ENCODE data around the gene TST. TPM values are rescaled to one million over a fixed set of nuclear protein-coding genes. Genes with fewer than 3 reads are reported as not detected.

TST gene
- total RNA-seq, 1 donor, result 17.1 TPM

GRCh38 chr22:37063431-37064420, 44.5 kb upstream of the TST start:
- H3K4me3 ChIP-seq (ENCODE audit: low read depth, low read length), result no peak overlapping the region
- TF ChIP-seq CTCF (IDR thresholded peaks at IDR 0.05; ENCODE audit: insufficient read depth, low read length), result no peak
- DNase-seq (ENCODE audit: low read depth), result no peak

GRCh38 chr22:37062702-37063381, 43.6 kb upstream of the TST start:
- no peak for TF ChIP-seq CTCF (IDR thresholded peaks at IDR 0.05; ENCODE audit: insufficient read depth, low read length)
- no peak overlapping the region for H3K4me3 ChIP-seq (ENCODE audit: low read depth, low read length)
- no peak for DNase-seq (ENCODE audit: low read depth)

- no peak for TF ChIP-seq CTCF (IDR thresholded peaks at IDR 0.05; ENCODE audit: insufficient read depth, low read length)
- no peak overlapping the region for H3K4me3 ChIP-seq (ENCODE audit: low read depth, low read length)
- no peak for DNase-seq (ENCODE audit: low read depth)
Observed at GRCh38 chr22:37062376-37062675, 43.1 kb upstream of the TST start.

GRCh38 chr22:37061611-37062375, 42.5 kb upstream of the TST start:
- TF ChIP-seq CTCF (IDR thresholded peaks at IDR 0.05; ENCODE audit: insufficient read depth, low read length), result no peak
- no peak overlapping the region for H3K4me3 ChIP-seq (ENCODE audit: low read depth, low read length)
- no peak for DNase-seq (ENCODE audit: low read depth)

- no peak for DNase-seq (ENCODE audit: low read depth)
- no peak overlapping the region for H3K4me3 ChIP-seq (ENCODE audit: low read depth, low read length)
- TF ChIP-seq CTCF (IDR thresholded peaks at IDR 0.05; ENCODE audit: insufficient read depth, low read length), result no peak
Observed at GRCh38 chr22:37060801-37061610, 41.8 kb upstream of the TST start.

- no peak for DNase-seq (ENCODE audit: low read depth)
- no peak for TF ChIP-seq CTCF (IDR thresholded peaks at IDR 0.05; ENCODE audit: insufficient read depth, low read length)
- no peak overlapping the region for H3K4me3 ChIP-seq (ENCODE audit: low read depth, low read length)
Observed at GRCh38 chr22:37059876-37060449, 40.7 kb upstream of the TST start.

Measured in fibroblast of the aortic adventitia (primary cell).